Hematopoietic multipotent progenitor cell treated with erythropoietin and hydrocortisone succinate and interleukin-3 and kit ligand, for 17 days (in vitro differentiated cells): ENCODE measurements around the gene KDM4E.
"Not testable (repeated sequence)": the region's sequence is repeated elsewhere in the genome, so short reads cannot be mapped to it uniquely, and the experiment has no call there.

Experiments
- DNase-seq: peaks from one replicate; pipeline ENCODE4 v3.0.0-alpha.2; 2015; ENCODE audit warnings: low spot score

The KDM4E gene

DNA sequence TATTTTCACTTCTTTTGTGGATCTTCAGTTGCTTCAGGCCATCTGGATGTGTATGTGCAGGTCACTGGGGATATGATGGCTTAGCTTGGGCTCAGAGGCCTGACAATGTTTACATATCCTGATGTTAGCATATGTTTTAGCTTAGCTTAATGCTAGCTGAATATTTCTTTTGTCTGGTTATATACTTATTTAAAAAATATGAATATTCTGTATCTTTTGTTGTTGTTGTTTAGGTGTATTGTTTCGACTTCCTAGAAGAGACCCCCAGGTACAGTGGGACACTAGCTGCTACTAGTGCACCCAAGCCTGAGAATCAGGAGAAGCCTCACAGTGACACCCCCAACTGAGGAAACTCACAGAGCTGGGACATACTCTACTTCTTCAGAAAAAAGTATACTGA, at the start of gene KDM4E:
TSS of gene KDM4E (plus strand) at position 301 of the 400 bp plus-strand sequence. CDS start 300 bp downstream, outside the sequence.
- no peak for DNase-seq

DNA sequence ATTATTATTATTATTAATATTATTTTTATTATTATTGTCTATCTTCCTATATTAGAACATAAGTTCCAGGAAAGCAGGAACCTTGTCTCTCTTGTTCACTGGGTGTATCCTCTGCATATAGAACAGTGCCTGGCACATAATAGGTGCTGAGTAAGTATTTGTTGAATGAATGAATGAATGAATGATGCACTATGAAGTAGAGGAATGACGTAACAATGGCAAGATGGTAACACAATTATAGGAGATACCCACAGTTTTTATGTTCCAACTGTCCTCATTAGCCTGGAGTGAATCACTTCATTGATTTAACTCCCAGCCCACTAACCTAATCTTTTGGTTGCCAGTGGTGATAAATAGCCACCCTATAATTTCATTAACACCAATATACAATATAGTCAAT, 49.5 kb upstream of the KDM4E start:
- no peak for DNase-seq

DNA sequence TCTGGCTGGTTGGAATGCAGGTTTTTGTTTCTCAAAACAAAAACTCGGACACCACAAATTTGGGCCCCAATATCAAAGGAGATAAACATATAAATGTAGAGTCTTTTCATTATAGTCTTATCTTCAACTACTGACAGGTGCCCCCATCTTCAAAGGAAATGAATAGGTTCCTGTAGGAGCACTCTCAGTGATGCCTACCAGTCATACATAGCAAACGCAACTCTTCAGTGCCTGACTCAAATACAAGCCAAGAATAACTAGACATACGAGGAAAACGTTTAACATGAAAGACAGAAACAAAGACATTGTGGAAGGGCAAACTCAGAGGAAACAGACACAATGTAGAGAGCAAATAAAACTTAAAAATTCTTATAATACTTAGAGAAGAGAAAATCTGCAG, 37.7 kb upstream of the KDM4E start:
- no peak for DNase-seq

- no peak for DNase-seq
Observed at GRCh38 chr11:94988748-94989147, 36.3 kb upstream of the KDM4E start.

DNA sequence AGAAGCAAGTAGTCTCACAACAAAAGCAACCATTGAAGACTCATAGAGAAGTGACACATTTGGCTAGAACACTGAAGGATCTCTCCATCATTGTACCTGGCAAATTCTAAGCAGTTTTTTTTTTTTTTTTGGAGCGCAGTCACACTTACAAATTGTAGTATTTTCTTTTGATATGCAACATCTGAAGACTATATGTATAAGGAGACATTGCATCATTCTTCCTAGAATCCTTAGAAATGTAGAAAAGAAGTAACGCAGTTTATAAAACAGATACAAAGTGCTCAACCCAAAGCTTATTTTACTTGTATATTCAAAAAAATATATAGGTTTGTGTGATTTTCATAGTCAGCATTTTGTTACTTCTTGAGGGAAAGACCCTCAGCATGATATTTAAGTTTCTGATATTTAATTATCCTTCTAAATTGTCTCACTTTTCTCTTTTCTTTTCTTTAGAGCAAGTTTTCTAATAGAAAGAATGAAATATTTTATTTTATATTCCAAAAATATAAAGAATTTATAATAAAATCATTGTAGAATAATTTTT, 31.6 kb upstream of the KDM4E start:
- no peak for DNase-seq

DNA sequence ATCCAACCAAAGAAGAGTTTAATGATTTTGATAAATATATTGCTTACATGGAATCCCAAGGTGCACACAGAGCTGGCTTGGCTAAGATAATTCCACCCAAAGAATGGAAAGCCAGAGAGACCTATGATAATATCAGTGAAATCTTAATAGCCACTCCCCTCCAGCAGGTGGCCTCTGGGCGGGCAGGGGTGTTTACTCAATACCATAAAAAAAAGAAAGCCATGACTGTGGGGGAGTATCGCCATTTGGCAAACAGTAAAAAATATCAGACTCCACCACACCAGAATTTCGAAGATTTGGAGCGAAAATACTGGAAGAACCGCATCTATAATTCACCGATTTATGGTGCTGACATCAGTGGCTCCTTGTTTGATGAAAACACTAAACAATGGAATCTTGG, 27.6 kb upstream of the KDM4E start:
- no peak for DNase-seq

DNA sequence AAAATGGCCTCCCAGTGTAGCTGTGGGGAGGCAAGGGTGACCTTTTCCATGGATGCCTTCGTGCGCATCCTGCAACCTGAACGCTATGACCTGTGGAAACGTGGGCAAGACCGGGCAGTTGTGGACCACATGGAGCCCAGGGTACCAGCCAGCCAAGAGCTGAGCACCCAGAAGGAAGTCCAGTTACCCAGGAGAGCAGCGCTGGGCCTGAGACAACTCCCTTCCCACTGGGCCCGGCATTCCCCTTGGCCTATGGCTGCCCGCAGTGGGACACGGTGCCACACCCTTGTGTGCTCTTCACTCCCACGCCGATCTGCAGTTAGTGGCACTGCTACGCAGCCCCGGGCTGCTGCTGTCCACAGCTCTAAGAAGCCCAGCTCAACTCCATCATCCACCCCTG, 26.8 kb upstream of the KDM4E start:
- no peak for DNase-seq

GRCh38 chr11:95003716-95004115, 21.3 kb upstream of the KDM4E start:
- no peak for DNase-seq

GRCh38 chr11:95005642-95006041, 19.4 kb upstream of the KDM4E start:
- DNase-seq, result no peak

- DNase-seq, result no peak
Observed at GRCh38 chr11:95011376-95011775, 13.7 kb upstream of the KDM4E start.

DNA sequence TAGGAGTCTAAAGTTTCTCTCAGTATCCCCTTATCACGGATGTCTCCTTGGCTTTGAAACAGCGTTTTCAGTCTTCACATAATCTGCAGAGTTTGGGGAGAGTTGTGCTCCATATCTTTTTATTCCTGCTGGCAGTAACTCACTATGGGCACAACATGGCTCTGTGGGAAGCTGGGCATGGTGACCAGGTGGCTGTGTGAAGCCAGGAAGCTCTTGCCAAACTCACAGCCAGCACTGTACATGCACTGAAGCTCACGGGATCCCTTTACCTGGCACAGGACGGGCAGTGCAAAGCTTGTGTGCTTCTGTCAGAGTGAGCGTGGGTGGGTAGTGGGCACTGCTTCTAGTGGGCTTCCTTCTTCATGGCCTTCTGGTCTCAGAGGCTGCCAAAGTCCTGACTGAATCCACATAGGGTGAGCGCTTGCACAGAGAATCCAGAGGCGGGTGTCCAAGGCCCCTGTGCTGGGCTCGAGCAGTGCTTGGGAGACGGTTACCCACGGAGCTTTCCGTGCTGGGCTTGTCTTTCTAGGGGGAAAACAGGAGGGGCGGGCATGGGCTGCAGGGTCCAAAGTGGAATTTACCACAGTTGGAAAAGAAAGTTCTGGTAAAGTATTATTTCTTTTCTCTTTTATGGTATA, 10.8 kb upstream of the KDM4E start:
- DNase-seq, result no peak

- DNase-seq, result no peak
Observed at GRCh38 chr11:95016139-95016538, 8.9 kb upstream of the KDM4E start.

- not testable (repeated sequence) for DNase-seq
Observed at GRCh38 chr11:95021468-95021867, 3.6 kb upstream of the KDM4E start.

DNA sequence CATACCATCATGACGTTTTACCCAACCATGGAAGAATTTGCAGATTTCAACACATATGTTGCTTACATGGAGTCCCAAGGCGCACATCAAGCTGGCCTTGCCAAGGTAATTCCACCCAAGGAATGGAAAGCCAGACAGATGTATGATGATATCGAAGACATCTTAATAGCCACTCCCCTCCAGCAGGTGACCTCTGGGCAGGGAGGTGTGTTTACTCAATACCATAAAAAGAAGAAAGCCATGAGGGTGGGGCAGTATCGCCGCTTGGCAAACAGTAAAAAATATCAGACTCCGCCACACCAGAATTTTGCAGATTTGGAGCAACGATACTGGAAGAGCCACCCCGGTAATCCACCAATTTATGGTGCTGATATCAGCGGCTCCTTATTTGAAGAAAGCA, 536 bp downstream of the KDM4E start:
- DNase-seq, result not testable (repeated sequence)

DNA sequence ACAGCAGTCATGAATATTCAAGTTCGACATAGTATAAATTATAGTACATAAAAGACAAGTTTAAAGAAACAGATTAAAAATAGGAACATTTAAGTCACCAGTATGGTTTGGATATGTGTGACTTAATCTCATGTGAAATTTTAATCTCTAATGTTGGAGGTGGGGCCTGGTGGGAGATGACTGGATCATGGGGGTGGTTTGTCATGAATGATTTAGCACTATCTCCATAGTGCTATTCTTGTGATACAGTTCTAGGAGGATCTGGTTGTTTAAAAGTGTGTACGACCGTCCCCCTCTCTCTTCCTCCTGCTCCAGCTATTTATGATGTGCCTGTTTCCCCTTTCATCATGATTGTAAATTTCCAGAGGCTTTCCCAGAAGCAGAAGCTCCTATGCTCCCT, 3.3 kb downstream of the KDM4E start:
- no peak for DNase-seq

GRCh38 chr11:95033051-95033450, 8.0 kb downstream of the KDM4E start:
- DNase-seq, result no peak

- DNase-seq, result no peak
Observed at GRCh38 chr11:95035316-95035715, 10.3 kb downstream of the KDM4E start.

GRCh38 chr11:95037356-95038035, 12.4 kb downstream of the KDM4E start:
- DNase-seq, result not testable (repeated sequence)

GRCh38 chr11:95042239-95042638, 17.2 kb downstream of the KDM4E start:
- DNase-seq, result no peak

DNA sequence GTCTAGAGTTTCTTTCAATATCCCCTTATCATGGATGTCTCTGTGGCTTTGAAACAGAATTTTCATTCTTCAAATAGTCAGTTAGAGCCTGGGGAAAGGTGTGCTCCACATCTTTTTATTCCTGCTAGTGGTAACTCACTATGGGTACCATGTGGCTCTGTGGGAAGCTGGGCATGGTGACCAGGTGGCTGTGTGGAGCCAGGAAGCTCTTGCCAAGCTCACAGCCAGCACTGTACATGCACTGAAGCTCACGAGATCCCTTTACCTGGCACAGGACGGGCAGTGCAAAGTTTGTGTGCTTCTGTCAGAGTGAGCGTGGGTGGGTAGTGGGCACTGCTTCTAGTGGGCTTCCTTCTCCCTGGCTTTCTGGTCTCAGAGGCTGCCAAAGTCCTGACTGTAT, 17.8 kb downstream of the KDM4E start:
- DNase-seq, result no peak

DNA sequence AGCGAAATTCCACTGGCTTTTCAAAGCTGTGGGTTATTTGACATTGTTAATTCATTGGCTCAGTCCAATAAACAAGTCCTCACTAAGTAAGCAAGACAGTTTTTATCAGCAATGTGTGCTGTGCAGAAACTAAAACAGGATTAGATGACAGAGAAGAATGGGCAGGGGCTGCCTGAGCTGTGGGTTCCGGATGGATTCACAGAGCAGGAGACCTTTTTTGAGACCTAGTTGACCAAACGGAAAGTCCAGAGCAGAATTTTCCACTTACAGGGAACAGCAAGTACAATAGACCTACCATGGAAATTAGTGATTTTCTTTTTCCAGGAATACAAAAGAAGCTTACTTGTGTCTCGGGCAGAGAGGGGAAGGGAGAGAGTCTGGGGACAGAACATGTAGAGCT, 19.0 kb downstream of the KDM4E start:
- DNase-seq, result no peak

- no peak for DNase-seq
Observed at GRCh38 chr11:95045812-95046211, 20.8 kb downstream of the KDM4E start.

DNA sequence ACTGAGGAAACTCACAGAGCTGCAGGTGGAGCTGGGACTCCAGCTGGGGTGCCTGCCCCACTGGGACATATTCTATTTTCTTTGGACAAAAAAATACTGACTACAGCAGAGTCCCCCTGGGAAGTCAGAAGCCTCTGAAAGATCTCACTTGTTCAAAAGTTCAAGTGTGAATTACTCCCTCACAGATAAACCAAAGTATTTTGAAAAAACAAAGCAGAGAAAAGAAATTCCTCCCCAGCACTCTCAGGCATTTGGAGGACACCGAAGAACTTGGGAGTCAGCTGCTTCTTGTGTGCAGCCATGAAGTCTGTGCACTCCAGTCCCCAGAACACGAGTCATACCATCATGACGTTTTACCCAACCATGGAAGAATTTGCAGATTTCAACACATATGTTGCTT, 24.1 kb downstream of the KDM4E start, which contains the start of gene KDM4F:
TSS of gene KDM4F (plus strand) at position 301 of the 400 bp plus-strand sequence.
- not testable (repeated sequence) for DNase-seq
